Measurements from ENCODE around the gene UBE2D1. TPM values are rescaled to one million over a fixed set of nuclear protein-coding genes. Genes with fewer than 3 reads are reported as not detected.

Gene UBE2D1
- total RNA-seq, 4 donors from 2014 or later = 15.6 to 23.8 (median 16.1) TPM

DNA sequence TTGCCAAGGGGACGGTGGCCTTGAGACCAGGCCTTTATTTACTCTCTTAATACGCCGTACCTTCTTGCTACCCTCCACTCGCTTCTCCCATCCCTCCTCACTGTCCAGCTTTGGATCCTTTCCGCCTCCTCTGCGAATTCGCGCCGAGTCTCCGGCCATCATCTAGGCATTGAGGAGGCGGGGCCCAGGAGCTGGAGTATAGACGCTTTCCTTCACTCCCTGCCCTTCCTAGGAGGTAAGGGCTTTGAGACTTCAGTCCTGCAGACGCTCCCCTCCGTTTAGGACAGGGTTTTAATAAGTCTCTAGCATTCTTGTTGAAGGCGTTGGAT, 50.9 kb downstream of the UBE2D1 start:
- peak; percentile 36 for ATAC-seq (ENCODE audit: low FRiP score)
- TF ChIP-seq, protein P1, sequence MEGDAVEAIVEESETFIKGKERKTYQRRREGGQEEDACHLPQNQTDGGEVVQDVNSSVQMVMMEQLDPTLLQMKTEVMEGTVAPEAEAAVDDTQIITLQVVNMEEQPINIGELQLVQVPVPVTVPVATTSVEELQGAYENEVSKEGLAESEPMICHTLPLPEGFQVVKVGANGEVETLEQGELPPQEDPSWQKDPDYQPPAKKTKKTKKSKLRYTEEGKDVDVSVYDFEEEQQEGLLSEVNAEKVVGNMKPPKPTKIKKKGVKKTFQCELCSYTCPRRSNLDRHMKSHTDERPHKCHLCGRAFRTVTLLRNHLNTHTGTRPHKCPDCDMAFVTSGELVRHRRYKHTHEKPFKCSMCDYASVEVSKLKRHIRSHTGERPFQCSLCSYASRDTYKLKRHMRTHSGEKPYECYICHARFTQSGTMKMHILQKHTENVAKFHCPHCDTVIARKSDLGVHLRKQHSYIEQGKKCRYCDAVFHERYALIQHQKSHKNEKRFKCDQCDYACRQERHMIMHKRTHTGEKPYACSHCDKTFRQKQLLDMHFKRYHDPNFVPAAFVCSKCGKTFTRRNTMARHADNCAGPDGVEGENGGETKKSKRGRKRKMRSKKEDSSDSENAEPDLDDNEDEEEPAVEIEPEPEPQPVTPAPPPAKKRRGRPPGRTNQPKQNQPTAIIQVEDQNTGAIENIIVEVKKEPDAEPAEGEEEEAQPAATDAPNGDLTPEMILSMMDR (IDR thresholded peaks at IDR 0.05) = no peak
- DNase-seq (ENCODE audit: low spot score) = no peak

- no peak for ATAC-seq (ENCODE audit: low FRiP score)
These were observed 54.2 kb downstream of the UBE2D1 start for GRCh38 chr10:58389024-58389423.

DNA sequence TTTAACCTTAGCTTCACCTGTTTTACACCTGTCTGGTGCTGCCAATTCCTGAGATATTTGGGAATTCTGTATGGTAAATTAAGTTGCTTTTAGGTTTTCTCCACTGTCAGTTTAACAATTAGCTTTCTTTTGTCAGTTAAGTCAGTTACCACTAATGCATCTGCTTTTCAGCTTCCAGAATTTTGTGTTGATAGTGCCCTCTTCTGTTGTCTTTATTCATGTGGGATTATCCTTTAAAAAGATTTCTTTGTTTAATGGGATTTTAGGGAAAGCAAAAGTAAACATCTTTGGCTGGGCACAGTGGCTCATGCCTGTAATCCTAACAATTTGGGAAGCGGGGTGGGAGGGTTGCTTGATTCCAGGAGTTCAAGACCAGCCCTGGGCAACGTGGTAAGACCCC, 58.5 kb downstream of the UBE2D1 start:
- DNase-seq (ENCODE audit: low spot score) (no peak), ATAC-seq (ENCODE audit: low FRiP score) (no peak)
- TF ChIP-seq, protein P1 (IDR thresholded peaks at IDR 0.05) = no peak

More at GRCh38 chr10:58389024-58389423, 54.2 kb downstream of the UBE2D1 start:
- no peak for DNase-seq (ENCODE audit: low spot score)
- TF ChIP-seq, protein P1 (IDR thresholded peaks at IDR 0.05) = no peak

- ATAC-seq (ENCODE audit: low FRiP score) (no peak), DNase-seq (ENCODE audit: low spot score) (no peak)
- TF ChIP-seq, protein P1 (IDR thresholded peaks at IDR 0.05) = no peak
These were observed 59.7 kb downstream of the UBE2D1 start for GRCh38 chr10:58394471-58394870.

- TF ChIP-seq, protein P1 (IDR thresholded peaks at IDR 0.05) = no peak
- ATAC-seq (ENCODE audit: low FRiP score) (no peak), DNase-seq (ENCODE audit: low spot score) (no peak)
These were observed 61.3 kb downstream of the UBE2D1 start for GRCh38 chr10:58396057-58396456.

- DNase-seq (ENCODE audit: low spot score) = no peak
- TF ChIP-seq, protein P1 (IDR thresholded peaks at IDR 0.05) = no peak
- no peak for ATAC-seq (ENCODE audit: low FRiP score)
These were observed 63.0 kb downstream of the UBE2D1 start for GRCh38 chr10:58397830-58398229.

DNA sequence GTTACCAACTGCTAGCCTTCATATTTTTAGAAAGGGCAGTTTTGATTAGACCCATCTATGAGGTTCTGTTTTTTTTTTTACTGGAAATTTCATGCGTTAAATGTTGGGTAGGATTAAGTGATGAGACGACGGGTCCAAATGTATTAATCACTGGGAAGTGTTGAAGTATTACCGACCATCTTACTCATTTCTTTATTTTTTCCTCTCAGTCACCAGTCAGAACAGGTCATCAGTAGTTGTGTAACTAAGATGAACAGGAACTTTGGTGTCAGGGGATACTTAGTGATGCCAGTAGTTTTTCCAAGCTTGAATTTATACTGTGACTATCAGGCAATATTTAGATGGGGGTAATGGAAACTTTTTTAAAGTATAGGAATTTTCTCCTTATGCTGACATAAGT, 64.6 kb downstream of the UBE2D1 start:
- DNase-seq (ENCODE audit: low spot score) (no peak), ATAC-seq (ENCODE audit: low FRiP score) (no peak)
- TF ChIP-seq, protein P1 (IDR thresholded peaks at IDR 0.05) = no peak

Data from omental fat pad (tissue), 4 donors.